Stimulated activated CD8-positive, alpha-beta memory T cell treated with anti-CD3 and anti-CD28 coated beads, Interleukin-4, amount 100 ng/mL, for 4 hours (primary cell): ENCODE data around the gene CELF5.

Experiments
- DNase-seq, 2 donors: peaks; one replicate each; pipeline ENCODE4 v3.0.0-alpha.2; 2020; ENCODE audit warnings: low read depth in 2 of 2, low spot score in 1 of 2

Gene CELF5

DNA sequence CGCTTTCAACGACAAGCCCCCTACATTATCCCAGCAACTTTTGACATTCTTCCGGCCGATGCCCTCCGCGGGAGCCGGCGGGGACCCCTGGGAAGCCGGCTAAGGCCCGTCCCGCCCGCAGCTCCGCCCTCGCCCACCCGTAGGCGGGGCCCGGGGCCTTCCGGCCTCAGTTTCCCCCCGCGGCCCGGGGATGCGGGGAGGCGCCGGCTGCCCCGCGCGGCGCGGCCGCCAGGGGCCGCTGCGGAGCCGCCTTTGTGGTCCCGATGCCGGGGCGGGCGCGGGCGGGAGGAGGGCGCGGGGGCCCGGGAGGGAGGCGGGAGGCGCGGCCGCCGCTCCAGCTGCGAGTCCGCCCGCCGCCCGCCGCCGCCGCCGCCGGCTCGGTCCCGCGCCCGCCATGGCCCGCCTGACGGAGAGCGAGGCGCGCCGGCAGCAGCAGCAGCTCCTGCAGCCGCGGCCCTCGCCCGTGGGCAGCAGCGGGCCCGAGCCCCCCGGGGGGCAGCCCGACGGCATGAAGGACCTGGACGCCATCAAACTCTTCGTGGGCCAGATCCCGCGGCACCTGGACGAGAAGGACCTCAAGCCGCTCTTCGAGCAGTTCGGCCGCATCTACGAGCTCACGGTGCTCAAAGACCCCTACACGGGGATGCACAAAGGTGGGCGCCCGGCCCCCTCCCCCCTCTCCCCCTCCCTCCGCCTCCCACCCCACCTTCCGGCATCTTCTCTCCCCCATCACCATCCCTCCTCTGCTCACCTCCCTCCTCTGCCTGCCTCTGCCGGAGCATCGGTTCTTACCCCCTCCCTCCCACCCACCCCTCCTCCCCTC is at the start of gene CELF5:
CELF5 (plus strand) TSS at position 316 of the 823 bp plus-strand sequence; CDS start at position 395, 79 bp downstream.
- peak; percentile 20 to 26 for DNase-seq

DNA sequence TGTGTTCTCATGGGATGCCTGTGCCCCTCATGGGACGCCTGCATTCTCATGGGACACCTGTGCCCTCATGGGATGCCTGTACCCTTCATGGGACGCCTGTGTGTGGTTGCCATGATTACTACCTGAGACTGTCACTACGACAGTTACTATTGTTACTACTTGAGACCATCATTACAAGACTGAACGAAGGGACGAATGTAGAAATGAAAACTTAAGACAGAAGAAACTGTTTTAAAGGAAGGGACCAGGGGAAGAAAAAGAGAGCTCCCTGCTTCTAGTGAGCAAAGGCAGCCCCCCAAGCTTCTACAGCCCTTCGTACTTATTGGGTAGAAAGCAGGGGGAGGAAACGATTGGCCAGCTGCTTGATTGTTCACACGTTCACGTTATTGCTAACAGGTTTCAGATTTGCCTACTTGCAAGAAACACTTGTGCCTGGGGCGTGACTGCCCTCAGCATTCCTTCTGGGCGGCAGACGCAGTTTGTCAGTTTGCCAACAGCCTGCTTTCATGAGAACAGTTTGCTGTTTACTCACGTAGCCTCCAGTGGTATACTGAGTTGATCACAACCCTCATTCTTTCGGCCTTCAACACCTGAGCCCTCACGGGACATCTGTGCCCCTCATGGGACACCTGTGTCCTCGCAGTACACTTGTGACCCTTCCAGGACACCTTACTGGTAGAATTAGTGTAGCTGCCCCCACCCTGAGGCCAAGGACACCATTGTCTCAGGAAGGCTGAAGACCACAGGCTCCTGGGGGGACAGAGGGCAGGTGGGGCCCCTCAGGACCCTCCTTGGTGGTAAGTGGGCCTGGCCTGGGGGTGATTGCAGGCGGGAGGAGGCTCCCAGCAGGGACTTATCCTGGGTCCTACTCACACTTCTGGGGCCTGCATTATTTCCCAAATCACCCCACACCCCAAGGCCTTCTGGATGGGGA is 48.4 kb upstream of the CELF5 start:
- no peak for DNase-seq

DNA sequence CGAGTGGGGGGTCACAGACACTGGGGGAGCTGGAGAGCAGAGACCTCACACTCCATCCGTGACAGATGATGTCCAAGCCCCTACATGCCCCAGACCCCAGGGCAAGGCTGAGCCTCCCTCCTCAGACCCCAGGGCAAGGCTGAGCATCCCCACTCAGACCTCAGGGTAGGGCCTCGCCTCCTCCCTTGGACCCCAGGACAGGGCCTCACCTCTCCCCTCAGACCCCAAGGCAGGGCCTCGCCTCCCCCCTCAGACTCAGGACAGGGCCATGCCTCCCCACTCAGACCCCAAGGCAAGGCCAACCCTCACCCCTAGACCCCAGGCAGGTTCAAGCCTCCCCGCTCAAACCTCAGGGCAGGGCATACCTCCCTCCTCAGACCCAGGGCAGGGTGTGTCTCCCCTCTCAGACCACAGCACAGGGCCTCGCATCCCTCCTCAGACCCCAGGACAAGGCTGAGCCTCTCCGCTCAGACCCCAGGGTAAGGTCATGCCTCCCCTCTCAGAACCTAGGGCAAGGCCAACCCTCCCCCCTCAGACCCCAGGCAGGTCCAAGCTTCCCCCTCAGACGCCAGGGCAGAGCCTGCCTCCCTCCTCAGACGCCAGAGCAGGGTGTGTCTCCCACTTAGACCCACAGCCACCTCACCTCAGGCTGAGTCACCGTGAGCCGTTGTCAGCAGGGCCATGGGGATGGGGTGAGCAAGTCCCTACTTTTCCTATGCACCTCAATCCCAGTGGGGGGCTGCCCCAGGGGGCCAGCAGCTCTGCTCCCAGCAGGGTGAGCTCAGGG is 47.6 kb upstream of the CELF5 start:
- peak; percentile 47 to 58 for DNase-seq

DNA sequence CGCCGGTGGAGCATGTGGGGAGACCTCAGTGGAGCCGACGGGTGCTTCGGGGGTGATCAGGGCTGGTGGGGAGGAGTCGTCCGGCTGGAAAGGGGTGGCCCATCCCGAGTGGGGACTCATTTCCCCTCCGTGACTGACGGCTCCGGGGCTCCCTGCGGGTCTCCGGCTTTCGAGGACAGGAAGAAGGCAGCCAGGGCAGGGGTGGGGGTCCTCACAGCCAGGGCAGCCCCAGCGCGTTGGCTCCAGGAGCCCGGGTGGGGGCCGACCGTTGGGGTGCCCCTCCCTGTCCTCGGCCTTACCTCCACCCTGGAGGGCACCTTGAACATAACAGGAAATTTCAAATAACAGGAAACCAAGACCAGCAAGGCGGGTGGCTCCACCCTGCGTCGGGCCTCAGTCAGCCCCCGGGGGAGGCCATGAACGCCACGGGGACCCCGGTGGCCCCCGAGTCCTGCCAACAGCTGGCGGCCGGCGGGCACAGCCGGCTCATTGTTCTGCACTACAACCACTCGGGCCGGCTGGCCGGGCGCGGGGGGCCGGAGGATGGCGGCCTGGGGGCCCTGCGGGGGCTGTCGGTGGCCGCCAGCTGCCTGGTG is 46.0 kb upstream of the CELF5 start, which contains the start of gene S1PR4:
S1PR4 (plus strand) TSS at position 393 of the 596 bp plus-strand sequence; CDS start at position 417, 24 bp downstream.
- peak in 1 of 2 donors; percentile 38 for DNase-seq

DNA sequence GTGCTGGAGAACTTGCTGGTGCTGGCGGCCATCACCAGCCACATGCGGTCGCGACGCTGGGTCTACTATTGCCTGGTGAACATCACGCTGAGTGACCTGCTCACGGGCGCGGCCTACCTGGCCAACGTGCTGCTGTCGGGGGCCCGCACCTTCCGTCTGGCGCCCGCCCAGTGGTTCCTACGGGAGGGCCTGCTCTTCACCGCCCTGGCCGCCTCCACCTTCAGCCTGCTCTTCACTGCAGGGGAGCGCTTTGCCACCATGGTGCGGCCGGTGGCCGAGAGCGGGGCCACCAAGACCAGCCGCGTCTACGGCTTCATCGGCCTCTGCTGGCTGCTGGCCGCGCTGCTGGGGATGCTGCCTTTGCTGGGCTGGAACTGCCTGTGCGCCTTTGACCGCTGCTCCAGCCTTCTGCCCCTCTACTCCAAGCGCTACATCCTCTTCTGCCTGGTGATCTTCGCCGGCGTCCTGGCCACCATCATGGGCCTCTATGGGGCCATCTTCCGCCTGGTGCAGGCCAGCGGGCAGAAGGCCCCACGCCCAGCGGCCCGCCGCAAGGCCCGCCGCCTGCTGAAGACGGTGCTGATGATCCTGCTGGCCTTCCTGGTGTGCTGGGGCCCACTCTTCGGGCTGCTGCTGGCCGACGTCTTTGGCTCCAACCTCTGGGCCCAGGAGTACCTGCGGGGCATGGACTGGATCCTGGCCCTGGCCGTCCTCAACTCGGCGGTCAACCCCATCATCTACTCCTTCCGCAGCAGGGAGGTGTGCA is 45.3 kb upstream of the CELF5 start:
- no peak for DNase-seq

DNA sequence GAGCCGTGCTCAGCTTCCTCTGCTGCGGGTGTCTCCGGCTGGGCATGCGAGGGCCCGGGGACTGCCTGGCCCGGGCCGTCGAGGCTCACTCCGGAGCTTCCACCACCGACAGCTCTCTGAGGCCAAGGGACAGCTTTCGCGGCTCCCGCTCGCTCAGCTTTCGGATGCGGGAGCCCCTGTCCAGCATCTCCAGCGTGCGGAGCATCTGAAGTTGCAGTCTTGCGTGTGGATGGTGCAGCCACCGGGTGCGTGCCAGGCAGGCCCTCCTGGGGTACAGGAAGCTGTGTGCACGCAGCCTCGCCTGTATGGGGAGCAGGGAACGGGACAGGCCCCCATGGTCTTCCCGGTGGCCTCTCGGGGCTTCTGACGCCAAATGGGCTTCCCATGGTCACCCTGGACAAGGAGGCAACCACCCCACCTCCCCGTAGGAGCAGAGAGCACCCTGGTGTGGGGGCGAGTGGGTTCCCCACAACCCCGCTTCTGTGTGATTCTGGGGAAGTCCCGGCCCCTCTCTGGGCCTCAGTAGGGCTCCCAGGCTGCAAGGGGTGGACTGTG is 44.6 kb upstream of the CELF5 start:
- no peak for DNase-seq

DNA sequence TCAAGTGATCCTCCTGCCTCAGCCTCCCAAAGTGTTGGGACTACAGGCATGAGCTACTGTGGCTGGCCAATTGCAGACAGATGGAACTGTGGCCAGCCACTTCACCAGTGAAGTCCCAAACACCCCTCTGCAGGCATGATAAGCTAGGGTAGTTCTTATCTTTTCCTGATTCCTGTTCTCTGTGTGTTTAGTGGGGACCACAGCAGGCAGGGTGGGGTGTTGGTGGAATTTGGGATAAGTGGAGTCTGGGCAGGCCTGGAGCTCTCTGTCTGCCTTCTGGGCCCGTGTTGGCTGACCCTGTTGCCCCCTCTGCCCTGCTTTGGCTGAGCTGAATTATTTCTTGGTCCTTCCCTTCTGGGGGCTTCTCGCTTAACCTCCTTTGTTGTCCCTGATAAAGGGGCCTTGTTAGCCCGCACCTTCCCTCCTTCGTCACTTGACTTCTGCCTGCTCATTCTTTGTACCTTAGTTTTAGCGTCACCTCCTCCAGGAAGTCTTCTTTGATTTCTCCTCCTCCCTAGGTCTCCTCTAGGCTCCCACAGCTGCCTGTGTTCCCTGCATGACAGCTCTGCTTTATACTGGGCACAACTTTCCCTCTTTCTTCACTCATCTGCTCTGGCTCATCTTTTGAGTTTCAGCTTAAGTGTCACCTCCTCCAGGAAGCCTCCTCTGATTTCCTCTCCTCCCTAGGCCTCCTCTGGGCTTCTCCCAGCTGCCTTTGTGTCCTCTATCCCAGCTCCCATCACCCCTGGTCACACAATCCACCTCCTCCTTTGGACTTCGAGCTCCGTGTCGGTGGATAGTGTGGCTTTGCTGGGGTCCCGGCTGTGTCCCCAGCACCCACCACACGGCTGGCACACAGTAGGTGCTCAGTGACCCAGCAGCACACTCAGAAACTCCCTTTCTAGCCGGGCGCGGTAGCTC is 40.5 kb upstream of the CELF5 start:
- no peak for DNase-seq

DNA sequence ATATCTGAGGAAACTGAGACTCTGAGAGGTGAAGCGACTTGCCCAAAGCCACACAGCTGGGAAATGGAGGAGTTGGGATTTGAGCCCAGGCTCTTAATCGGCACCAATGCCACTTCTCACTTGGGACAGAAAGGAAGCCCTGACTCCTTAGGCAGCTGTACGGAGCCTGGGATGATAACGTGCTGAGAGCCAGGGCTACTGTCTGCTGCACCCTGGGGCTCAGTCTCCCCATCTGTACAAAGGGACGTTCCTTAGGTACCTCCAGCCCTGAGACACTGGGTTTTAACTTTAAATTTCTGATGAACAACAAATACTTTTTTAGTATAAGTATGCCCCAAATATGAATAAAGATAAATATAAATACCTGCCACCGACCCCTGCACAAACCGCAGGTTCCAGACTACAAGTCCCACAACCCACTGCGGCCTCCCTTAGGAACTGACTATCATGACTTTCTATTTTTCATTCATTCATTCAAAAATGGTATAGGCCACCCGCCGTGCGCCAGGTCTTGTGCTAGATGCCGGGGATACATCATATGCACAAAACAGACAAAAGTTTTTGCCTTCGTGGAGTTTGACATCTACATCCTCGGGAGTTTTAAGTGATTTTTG is 39.5 kb upstream of the CELF5 start:
- DNase-seq = peak in 1 of 2 donors; percentile 36

DNA sequence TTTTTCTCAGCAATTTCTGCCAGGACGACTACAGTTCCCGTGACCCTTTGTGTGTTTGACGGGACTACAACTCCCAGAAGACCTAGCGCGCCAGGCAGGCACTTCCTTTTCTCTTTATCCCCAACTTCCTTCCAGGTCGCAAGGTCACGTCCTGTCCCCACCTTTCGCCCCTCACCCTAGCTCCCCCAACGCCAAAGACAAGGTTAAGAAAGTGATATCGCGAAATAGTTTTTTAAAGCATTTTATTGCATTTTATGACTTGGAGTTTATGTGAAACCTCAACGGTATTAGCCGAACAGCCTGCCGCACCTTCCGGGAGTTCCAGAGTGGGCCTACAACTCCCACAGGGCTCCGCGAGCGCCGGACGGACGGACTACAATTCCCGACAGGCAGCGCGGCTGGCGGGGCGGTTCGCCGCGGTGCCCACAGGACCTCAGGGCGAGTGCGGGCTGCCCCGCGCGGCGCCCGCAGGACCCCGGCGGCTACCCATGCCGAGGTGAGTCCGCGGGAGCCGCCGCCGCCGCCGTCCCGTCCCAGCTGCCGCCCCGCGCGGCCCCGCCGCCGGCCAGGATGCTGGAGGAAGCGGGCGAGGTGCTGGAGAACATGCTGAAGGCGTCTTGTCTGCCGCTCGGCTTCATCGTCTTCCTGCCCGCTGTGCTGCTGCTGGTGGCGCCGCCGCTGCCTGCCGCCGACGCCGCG is 38.9 kb upstream of the CELF5 start, which contains the start of gene NCLN:
NCLN (plus strand) TSS at position 470 of the 699 bp plus-strand sequence; CDS start at position 571, 101 bp downstream.
- DNase-seq = peak; percentile 84 to 90

DNA sequence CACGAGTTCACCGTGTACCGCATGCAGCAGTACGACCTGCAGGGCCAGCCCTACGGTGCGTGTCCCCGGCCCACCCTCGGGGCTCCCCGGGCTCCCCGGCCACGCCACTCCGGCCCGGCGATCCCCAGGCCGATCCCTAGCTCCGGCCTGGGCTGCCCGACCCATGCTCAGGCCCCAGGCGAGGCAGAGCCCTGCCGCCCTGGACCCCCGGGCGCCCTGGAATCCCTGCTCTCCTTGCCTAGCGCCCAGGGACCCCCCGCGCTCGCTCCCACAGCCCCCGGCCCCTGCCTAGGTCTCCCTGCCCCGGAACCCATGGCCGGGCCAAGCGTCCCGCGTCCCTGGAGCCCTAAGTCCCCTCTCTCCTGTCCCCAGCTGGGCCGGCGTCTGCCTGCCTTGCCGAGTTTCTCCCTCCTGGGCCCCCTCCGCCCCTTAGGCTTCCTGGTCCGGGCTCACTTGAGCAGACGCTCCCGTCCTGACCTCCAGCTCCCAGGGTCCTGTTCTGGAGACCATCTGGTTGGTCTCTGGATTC is 38.2 kb upstream of the CELF5 start:
- DNase-seq = no peak

DNA sequence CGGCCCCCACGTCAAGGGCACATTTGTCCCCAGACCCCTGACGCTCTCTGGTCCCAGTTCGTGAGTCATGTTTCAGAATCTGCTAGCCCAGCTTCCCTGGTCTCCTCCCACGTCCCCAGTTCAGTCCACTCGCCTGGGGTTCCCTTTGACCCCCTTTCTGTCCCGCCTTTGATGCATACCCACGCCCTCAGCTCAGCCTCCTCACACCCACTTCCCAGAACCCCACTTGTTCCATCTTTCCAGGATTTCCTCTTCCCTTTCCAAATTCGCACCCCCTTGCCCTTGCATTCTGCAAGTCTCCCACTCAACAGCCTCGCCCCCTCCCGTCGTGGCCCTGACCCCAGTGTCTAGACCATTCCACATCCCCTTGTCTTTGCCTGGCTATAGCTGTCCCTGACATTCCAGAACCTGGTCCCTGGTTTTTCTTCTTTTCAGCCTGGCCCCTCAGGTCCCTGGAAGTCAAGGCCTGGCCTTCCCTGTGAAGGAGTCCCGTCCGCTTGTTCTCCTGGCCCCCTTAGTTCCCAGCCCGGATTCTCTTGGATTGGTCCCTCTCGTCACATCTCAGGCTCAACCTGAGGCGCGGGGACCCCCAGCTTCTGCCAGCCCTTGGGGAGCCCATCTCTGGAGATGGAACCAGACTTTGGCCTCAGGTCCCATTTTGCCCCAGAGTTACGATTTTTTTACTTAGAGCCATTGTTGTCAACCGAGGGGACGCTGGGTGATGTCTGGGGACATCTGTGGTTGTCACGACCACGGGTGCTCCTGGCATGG is 37.4 kb upstream of the CELF5 start:
- DNase-seq = no peak

DNA sequence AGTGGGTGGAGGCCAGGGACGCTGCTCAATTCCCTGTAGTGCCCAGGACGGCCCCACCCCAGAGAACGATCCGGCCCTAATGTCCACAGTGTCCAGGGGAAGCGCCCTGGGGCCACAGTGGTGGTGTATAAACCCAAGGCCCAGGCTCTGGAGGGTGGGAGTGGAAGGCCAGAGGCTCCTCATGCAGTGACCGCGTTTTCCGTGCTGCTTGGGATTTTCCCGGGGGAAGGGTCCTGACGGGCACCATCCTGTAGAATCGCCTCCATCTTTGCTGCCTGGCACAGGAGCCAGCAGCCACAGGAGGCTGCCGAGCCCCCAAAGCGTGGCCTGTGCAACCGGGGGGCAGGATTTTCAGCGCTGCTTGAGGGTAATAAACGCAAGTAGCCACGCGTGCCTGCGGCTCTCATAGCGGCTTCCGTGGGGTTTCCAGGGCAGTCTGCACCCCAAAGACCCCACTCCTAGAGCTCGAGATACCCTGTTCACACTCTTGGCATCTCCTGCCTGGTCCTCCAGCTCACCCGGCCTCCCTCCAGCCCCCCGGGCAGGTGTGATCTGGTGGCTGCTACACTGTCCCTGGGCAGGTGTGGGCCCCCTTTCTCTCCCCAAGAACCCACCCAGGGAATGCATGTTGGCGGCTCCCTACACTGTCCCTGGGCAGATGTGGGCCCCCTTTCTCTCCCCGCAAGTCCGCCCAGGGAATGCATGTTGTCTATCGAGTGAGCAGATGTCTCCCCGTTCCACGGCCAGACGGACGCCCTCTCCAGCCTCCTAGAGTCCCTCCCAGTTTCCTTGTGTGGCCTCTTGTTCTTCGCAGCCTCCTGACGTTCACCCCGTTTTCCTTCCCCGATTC is 36.6 kb upstream of the CELF5 start:
- DNase-seq = no peak

DNA sequence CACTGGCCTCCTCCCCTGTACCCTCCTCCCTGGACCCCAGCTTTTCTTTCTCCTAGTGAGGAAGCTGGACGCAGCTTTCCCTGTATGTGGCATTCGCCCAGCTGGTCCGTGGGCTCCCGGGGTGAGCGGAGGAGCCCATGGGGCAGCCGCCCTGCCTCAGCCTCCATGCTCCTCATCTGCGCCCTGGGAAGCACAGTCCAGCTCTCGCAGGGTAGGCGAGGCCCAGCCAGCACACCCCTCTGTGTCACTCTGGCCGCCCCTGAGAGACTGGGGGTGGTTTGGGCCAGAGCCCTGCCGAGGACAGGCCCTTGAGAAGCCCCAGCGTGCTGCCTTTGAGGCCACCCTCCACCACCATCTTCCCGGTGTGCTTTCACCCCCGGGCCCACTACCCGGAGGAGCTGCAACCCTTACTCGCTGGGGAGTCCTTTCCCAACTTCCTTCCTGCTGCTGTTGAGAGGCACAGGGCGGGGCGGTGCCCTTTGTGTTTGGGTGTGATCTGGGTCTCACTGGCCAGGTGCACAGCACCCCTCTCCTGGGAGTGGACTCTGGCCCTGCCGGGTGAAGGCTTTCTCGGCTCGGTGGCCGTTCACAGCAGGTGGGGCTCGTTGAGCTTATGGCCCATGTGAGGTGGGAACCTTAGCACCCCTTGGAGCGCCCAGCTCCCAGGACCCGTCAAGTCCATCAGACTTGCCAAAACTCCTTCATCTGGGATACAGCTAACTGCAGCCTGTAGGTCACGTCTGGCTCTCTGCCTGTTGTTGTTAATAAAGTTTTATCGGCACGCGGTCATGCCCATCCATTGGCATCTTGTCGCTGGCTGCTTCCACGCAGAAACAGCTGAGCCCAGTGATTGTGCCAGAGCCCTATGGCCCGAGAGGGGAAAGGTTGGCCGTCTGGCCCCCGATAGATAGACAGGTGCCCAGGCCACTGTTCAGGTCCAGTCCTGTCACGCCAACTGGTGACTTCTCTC is 35.5 kb upstream of the CELF5 start:
- no peak for DNase-seq
